NB4 (cell line): Measurements from ENCODE around the gene SOX6.

ENCODE experiments used
- MAX ChIP-seq: IDR thresholded peaks from 2 replicates; pipeline ENCODE4 v1.6.1; 2011; ENCODE audit warnings: low read depth, low read length
- MYC ChIP-seq: IDR thresholded peaks from 2 replicates; pipeline ENCODE4 v1.6.1; 2011; ENCODE audit warnings: low read depth, low read length
- POLR2A ChIP-seq: IDR thresholded peaks from 2 replicates; pipeline ENCODE4 v1.6.1; 2011; ENCODE audit warnings: mild to moderate bottlenecking; ENCODE audit not compliant: insufficient read length; ENCODE audit errors: extremely low read depth
- TF ChIP-seq, protein P1 (sequence below): IDR thresholded peaks from one replicate; pipeline ENCODE4 v1.5.1; 2012; ENCODE audit warnings: low read depth, low read length

DNA sequence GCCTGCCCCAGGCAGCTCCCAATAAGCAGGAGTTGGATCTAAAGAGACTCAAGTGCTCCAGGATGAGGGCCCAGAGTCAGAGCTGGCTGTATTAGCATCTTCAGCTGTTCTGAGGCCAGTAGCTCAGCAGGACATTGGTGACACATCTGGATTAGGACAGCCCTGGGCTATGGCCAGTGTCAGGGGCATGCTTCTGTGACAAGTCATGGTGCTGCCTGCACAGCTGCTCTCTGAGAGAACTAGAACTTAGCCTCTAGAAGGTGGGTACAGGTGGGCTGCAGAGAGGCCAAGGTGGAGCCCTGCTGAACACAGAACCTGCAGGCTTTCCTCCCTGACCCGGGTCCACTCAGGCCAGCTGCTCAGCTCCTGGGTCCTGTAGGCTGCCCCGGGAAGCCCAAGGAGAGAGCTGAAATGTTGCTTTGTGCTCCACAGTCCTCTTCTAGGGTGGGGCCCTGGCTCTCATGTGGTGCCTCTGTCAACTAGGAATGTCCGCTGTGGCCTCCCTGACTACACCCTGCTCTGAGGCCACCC is 426.9 kb downstream of the SOX6 start:
- TF ChIP-seq POLR2A = no peak
- TF ChIP-seq, protein P1, sequence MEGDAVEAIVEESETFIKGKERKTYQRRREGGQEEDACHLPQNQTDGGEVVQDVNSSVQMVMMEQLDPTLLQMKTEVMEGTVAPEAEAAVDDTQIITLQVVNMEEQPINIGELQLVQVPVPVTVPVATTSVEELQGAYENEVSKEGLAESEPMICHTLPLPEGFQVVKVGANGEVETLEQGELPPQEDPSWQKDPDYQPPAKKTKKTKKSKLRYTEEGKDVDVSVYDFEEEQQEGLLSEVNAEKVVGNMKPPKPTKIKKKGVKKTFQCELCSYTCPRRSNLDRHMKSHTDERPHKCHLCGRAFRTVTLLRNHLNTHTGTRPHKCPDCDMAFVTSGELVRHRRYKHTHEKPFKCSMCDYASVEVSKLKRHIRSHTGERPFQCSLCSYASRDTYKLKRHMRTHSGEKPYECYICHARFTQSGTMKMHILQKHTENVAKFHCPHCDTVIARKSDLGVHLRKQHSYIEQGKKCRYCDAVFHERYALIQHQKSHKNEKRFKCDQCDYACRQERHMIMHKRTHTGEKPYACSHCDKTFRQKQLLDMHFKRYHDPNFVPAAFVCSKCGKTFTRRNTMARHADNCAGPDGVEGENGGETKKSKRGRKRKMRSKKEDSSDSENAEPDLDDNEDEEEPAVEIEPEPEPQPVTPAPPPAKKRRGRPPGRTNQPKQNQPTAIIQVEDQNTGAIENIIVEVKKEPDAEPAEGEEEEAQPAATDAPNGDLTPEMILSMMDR = no peak
- TF ChIP-seq MAX = no peak
- no peak for TF ChIP-seq MYC
